ENCODE data around the gene KIF16B.

- TF ChIP-seq SIN3A (IDR thresholded peaks at IDR 0.05; ENCODE audit: borderline replicate concordance, insufficient read depth, low read depth, low read length): no peak
- TF ChIP-seq CTCF (IDR thresholded peaks at IDR 0.05): no peak
- no peak for TF ChIP-seq POLR2AphosphoS5 (IDR thresholded peaks at IDR 0.05; ENCODE audit: low read depth, low read length)
These were observed 140.0 kb downstream of the KIF16B start for GRCh38 chr20:16433293-16433580.
